Germinal center (tissue), 1 donor: ENCODE measurements around the gene GPX2.
A peak's percentile ranks its signal among the peaks of the same experiment; 100 is the strongest.

Experiments
- DNase-seq: peaks from one replicate; pipeline ENCODE4 v3.0.0; 2012; ENCODE audit warnings: mixed read lengths, low spot score

Gene GPX2

DNA sequence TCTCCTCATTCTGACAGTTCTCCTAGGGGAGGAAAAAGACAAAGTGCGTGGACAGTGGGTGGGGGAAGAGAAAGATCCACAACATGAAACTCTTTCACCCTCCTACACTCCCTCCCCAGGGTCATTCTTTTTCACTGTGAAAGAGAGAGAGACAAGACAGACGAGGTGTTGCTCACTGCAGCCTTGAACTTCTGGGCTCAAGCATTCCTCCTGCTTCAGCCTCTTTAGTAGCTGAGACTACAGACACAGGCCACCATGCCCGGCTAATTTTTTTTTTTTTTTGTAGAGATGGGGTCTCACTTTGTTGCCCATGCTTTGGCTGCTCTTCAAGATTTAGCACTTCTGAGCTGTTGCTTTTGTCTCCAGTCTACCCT lies 2.7 kb downstream of the GPX2 start:
- no peak for DNase-seq

DNA sequence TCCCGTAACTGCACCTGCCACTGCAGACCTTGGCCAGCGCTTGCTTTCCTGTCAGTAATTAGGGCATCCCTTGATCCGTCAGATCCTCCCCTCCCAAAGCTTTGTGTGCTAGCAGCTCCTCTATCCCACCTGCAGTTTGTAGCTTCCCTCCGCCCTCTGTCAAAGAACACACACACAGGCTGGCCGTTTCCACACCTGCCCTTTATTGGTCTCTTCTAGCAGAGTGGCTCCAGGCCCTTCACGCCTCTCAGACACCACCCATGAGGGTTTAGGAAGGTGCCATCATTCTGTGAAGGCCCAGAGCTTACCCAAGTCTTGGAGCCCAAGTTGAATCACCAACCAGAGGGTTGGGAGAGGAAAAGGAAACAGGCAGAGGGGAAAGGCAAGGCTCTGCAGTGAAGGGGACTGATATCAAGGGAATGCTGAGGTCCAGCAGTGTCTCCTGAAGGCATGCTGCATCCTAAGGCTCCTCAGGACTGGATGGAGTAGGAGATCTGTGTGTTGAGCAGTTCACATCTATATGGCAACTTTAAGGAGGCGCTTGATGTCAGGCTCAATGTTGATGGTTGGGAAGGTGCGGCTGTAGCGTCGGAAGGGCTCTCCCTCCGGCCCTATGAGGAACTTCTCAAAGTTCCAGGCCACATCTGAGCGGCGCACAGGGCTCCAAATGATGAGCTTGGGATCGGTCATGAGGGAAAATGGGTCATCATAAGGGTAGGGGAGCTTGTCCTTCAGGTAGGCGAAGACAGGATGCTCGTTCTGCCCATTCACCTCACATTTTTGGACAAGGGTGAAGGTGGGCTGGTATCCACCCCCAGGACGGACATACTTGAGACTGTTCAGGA lies 3.4 kb downstream of the GPX2 start:
- DNase-seq, result no peak

DNA sequence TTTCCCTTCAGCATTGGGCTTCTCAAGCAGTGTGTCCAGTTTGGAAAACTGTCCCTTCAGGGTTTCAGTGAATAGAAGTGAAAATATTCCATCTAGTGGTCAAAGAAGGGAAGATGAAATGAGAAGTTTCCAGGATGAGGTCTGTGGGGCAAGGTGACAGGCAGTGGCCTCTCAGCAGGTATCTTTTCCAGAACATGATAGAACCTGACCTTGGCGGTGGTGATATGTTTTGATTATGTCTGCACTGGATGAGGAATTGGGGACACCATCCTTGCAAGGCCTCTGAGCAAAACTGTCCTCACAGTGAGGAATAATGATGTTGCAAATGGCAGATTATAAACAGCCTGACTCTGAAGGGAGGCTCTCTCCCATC lies 4.7 kb downstream of the GPX2 start:
- DNase-seq, result no peak

GRCh38 chr14:64937171-64937820 lies 5.2 kb downstream of the GPX2 start:
- DNase-seq, result no peak

GRCh38 chr14:64935508-64935907 lies 7.0 kb downstream of the GPX2 start:
- DNase-seq, result no peak

DNA sequence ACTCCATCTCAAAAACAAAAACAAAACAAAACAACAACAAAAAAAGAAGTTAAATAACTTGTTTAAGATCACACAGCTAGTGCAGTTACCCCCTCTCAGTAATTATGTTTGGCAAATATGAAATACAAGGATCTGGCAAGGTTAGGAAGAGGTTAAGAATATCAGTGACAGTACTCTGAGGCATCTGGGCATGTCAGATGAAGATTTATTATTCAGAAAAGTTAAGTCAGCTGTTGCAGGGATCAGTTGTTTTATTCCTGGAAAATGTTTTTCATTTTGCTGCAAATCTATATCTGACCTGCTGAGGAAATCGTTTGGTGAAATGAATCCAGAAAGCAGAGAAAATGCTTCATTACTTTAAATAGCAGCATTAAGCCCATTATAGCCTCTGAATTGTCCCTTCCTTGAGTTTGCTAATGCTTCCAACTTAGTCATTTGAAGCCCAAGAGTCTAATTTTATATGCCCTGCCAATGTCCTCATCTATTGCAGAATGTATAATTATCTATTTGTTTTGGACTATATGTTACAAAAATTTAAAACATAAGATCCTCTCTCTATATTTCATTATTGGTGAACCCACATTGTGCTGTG lies 8.1 kb downstream of the GPX2 start:
- no peak for DNase-seq

DNA sequence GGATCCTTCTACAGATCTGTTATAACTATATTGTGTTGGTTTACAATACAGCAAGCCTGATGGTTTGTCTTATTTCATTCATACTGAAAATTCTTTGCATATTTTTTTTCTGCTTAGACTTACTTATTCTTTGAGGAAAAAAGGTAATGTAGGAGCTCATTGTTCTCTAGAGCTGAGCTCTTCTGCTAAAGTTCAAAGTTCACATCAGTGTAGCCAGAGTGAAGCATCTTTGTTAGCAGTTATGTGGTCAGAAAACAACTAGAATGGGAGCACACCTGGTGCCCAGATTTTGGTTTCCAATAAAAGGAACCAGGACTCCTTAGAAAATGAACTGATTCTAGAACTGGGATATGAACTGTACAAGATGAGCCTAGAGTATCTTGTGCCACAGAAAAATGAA lies 10.3 kb downstream of the GPX2 start:
- DNase-seq, result no peak

- no peak for DNase-seq
Measured at GRCh38 chr14:64931123-64931522, 11.4 kb downstream of the GPX2 start.

GRCh38 chr14:64930085-64930843 lies 12.3 kb downstream of the GPX2 start:
- DNase-seq, result no peak

DNA sequence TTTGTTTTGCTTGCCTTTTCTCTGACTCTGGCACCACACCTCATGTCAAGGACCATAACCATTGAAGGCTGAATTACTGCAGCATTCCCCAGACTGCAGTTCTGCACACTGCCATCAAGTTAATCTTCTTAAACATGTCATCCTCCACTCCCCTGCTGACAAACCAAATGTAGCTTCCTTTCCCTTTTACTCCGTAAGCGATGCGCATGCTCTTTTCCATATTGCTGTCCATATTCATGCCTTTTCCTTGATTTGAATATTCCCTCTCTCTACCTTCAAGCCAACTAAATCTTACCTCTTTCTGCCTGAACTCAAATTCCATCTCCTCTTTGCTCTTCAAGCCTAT lies 13.6 kb downstream of the GPX2 start:
- no peak for DNase-seq

DNA sequence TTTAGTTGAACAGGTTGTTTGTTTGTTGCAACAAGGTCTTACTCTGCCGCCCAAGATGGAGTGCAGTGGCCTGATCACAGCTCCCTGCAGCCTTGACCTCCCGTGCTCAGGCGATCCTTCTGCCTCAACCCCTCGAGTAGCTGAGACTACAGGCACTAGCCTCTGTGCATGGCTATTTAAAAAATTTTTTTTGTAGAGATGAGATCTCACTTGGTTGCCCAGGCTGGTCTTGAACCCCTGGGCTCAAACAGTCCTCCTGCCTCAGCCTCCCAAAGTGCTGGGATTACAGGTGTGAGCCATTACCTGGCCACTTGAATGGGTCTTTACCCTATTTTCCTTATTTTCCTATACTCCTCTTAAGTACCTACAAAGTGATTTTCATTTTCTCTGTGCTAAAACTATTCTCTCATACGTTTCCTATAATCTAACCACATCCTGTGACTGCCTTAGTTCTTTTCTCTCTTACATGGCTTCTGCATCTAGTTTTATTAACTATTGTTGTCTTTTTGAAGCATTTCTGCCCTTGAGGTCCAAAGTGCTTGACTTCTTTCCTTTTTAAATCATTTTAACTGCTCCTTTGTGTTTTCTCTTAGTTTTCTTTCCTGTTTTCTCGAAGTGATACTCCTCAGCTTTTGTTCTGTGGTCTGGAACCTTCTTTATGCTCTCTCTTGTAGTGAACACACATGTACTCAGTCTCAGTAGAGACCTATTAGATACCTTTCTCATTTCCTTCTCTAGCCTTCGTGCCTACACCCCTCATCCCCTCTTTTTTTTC lies 14.1 kb downstream of the GPX2 start:
- no peak for DNase-seq

DNA sequence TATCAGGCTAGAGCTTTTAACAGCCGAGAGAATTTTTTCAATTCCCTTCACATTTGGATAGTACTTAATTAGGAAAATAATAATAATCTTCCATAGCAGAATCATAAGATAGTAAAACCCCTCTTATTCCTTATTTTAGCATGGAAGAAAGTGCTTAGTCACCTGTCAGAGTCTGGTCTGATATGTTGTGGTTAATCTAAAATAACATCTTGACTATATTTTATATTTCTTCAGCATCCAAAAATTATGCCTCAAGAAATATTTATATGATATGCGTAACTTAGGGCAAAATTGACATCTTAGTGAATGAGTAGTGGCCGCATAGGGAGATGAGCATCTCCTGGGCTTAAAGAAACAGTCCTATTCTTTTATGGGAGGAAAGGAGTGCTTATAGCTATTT lies 15.5 kb downstream of the GPX2 start:
- no peak for DNase-seq

DNA sequence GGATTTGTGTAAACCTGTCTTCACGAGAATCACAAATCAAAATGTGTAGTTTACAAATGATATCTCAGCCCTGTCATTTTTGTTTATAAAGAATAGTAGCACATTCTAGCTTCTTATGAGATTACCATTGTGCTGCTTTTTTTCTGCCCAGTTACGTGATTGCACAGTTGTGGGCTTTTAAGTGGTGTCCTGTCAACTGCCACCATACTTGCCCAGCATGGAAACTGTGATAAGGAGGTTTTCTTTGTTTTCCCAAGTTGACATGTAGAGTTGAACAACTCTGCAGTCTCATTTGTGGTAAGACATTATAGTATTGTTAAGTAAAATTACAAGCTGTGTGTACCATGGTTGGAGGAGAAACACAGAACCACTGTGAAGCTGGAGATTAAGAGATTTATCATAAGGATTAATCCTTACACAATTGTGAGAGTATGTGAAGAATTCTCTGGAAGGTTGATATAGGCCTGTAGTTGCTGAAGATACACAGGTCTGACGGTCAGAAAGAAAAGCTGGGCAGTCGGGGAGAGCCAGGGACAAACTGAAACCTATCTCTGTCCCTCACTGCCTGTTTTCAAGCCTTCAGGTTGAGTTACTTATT lies 16.0 kb downstream of the GPX2 start:
- no peak for DNase-seq

GRCh38 chr14:64923015-64923414 lies 19.5 kb downstream of the GPX2 start:
- DNase-seq, result no peak

- no peak for DNase-seq
Measured at GRCh38 chr14:64920465-64920864, 22.1 kb downstream of the GPX2 start.

DNA sequence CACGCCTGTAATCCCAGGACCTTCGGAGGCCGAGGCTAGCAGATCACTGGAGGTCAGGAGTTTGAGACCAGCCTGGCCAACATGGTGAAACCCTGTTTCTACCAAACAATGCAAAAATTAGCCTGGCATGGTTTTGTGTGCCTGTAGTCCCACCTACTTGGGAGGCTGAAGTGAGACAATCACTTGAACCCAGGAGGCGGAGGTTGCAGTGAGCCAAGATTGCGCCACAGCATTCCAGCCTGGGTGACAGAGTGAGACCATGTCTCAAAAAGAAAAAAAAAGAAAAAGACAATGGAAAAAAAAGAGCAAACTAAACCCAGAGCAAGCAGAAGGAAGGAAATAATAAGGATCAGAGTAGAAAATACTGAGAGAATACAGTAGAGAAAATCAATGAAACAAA lies 22.9 kb downstream of the GPX2 start:
- no peak for DNase-seq

- DNase-seq, result no peak
Measured at GRCh38 chr14:64919215-64919614, 23.3 kb downstream of the GPX2 start.

- no peak for DNase-seq
Measured at GRCh38 chr14:64918216-64918615, 24.3 kb downstream of the GPX2 start.

DNA sequence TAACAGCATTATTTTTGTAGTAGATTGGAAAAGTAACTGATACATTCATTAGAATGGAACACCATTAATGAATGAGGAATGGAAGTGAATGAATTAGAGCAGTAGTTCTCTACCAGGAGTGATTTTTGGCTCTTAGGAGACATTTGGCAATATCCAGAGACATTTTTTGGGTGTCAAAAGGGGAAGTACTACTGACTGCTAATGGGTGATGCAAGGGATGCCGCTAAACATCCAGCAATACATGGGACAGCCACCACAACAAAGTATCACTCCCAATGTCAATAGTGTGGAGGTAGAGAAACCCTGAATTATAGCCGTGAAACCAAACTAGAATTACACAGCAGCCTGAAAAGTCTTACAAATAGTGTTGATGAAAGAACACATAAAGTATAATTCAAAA lies 26.7 kb downstream of the GPX2 start:
- DNase-seq, result no peak

DNA sequence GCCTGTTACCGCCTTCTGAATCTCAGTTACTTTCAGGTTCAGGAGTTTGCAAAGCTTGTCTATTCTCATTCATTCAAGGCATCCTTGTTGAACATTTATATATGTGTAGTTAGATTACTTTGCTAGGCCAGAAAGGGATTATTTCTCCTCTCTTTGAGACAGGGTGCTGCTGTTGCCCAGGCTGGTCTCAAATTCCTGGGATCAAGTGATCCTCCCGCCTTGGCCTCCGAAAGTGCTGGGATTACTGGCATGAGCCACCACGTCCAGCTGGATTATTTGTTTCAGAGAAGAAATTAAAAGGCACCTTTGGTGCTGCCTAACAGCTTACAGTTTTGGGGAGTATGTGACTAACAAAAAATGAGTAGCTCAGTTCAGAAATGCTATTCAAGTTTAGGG lies 27.5 kb downstream of the GPX2 start:
- DNase-seq, result no peak

DNA sequence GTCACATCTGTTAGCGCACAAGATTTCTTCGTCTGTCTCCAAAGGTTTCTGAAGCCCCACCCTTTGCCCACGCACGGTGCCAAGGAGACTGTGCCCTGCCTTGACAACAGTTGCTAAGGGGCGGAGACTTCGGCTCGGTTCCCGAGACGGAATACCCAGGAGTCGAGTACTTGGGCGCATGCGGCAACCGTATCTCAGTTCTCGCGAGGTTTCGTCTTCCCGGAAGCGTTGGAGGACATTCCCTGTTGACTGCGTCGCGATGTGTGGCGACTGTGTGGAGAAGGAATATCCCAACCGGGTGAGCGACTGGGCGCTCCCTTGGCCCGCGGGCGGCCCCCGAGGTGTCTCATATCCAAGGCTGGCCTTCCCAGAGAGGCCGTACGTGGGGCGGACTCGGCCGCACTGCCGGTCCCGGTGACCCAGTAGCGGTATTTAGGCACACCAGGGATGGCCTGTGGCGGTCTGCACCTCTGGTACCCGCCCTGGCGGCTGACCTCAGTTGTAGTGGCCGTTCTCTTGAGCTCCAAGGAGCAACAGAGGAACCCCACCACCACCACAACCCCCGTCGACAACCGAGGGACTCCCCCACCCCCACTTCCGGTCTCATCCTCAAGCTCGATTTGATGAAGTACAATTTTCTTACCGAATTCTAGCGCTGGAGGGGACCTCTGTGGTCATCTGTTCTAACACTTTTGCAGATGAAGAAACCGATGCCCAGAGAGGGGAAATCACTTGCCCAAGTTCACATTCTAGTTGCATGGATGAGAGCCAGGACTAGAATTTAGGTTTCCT lies 28.1 kb downstream of the GPX2 start, which contains the start of gene CHURC1:
Gene CHURC1 (plus strand): TSS at position 219 of the 792 bp plus-strand sequence. CDS start 41 bp downstream, at position 260.
- DNase-seq, result peak; percentile 94
